ENCODE measurements around the gene ATAD2B. TPM values are rescaled to one million over a fixed set of nuclear protein-coding genes. Genes with fewer than 3 reads are reported as not detected.
"Not testable (repeated sequence)": the region's sequence is repeated elsewhere in the genome, so short reads cannot be mapped to it uniquely, and the experiment has no call there.

Gene ATAD2B
- total and polyA plus RNA-seq, 12 donors, result 3.4 to 26.7 (median 13.8) TPM

DNA sequence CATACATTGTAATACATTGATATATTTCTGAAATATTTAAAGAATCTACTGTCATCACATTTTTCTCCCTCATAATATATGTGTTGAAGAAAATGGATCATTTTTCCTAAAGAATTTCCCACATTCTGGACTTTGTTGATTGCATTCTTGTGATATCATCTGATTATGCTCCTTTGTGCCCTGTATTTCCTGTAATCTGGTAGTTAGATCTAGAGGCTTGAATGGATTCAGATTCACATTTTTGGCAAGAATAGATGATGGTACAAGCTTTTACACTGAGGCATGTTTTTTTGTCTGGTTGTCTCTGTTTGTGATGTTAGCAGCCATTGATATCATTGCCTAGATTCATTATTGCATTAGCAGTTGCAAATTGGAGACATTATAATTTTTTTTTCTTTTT lies 26.7 kb upstream of the ATAD2B start:
- no peaks in the 10 kb centered on the region for H3K36me3 ChIP-seq (replicated peaks in 1 of 2)
- no peak overlapping the region for H3K4me3 ChIP-seq
- TF ChIP-seq, protein P1, sequence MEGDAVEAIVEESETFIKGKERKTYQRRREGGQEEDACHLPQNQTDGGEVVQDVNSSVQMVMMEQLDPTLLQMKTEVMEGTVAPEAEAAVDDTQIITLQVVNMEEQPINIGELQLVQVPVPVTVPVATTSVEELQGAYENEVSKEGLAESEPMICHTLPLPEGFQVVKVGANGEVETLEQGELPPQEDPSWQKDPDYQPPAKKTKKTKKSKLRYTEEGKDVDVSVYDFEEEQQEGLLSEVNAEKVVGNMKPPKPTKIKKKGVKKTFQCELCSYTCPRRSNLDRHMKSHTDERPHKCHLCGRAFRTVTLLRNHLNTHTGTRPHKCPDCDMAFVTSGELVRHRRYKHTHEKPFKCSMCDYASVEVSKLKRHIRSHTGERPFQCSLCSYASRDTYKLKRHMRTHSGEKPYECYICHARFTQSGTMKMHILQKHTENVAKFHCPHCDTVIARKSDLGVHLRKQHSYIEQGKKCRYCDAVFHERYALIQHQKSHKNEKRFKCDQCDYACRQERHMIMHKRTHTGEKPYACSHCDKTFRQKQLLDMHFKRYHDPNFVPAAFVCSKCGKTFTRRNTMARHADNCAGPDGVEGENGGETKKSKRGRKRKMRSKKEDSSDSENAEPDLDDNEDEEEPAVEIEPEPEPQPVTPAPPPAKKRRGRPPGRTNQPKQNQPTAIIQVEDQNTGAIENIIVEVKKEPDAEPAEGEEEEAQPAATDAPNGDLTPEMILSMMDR (IDR thresholded peaks at IDR 0.05), result no peak
- TF ChIP-seq POLR2A (IDR thresholded peaks at IDR 0.05), result no peak
- H3K9me3 ChIP-seq (replicated peaks in 1 of 3), result no peaks in the 10 kb centered on the region
- no peaks in the 10 kb centered on the region for H3K27me3 ChIP-seq
- intact Hi-C loops (cut with DNase I), result no loop called here
- no peak for DNase-seq
- no peak overlapping the region for H3K27ac ChIP-seq
- H3K4me1 ChIP-seq (replicated peaks in 1 of 2), result no peaks in the 10 kb centered on the region

DNA sequence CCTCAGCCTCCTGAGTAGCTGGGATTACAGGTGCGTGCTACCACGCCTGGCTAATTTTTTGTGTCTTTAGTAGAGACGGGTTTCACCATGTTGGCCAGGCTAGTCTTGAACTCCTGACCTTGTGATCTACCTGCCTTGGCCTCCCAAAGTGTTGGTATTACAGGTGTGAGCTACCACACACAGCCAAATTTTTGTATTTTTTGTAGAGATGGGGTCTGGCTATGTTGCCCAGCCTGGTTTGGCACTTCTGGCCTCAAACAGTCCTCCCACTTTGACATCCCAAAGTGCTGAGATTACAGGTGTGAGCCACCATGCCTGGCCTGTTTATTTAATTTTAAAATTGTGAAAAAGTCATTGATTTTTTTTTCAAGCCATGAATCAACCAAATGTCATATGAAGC lies 25.6 kb upstream of the ATAD2B start:
- H3K9me3 ChIP-seq (replicated peaks in 1 of 3); H3K4me1 ChIP-seq (replicated peaks in 1 of 2); H3K27ac ChIP-seq; DNase-seq; H3K4me3 ChIP-seq; H3K27me3 ChIP-seq; intact Hi-C loops (cut with DNase I); H3K36me3 ChIP-seq (replicated peaks in 1 of 2): not testable (repeated sequence)
- WGBS, 4 donors, result 97 to 99% (median 98%) methylated on average over 3 of the region's 3 CpGs

DNA sequence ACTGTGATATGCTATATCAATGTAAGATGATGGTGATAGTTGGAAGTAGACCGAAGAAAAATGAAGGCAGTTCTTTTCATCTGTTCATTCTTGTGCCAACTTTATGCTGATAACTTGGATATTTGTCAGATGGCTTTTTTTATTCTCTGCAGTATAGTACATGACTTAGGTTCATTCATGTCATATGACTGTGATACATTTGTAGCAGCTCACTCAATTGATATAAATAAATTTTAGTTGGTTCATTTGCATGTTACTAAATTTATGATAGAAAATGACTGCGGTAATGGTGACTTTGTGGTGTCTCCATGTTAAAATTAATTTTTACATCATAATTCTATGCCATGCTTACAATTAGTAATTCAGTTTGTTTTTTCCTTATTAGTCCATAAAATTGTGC lies 20.4 kb upstream of the ATAD2B start:
- Histone ChIP-seq H3K4me1 (replicated peaks in 1 of 2) (peaks cover 7 to 12% of the 10 kb centered on the region in 2 donors), H3K27ac (no peak overlapping the region), H3K9me3 (replicated peaks in 1 of 3) (no peaks in the 10 kb centered on the region), H3K36me3 (replicated peaks in 1 of 2) (no peaks in the 10 kb centered on the region), H3K4me3 (no peak overlapping the region), H3K27me3 (no peaks in the 10 kb centered on the region)
- no peak for TF ChIP-seq POLR2A (IDR thresholded peaks at IDR 0.05)
- TF ChIP-seq, protein P1 (IDR thresholded peaks at IDR 0.05), result no peak
- intact Hi-C loops (cut with DNase I), result no loop called here
- DNase-seq, result no peak
- WGBS, 4 donors, result 86 to 92% (median 89%) methylated on average over 2 of the region's 2 CpGs

DNA sequence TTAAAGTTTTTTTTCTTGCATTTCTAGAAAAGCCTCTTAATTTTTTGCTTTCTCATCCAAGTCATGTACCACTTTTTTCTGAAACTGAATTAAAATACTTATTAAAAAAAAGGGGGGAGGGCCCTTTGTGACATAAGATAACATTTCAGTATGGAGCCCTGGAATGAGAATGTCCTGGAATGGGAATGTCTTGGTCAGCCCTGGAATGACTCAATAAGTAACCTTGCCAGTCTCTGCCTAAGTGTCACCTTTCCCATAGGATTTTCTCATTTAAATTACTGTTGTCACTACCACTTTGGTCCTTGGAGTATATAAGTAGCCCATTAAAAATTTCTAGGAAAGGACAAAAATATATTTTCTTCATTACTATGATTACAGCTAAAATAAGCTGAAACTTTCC lies 18.1 kb upstream of the ATAD2B start:
- TF ChIP-seq, protein P1 (IDR thresholded peaks at IDR 0.05), result no peak
- no peak for TF ChIP-seq POLR2A (IDR thresholded peaks at IDR 0.05)
- intact Hi-C loops (cut with DNase I), result no loop called here
- Histone ChIP-seq H3K4me3 (no peak overlapping the region), H3K9me3 (replicated peaks in 1 of 3) (no peaks in the 10 kb centered on the region), H3K27ac (no peak overlapping the region), H3K36me3 (replicated peaks in 1 of 2) (no peaks in the 10 kb centered on the region), H3K4me1 (replicated peaks in 1 of 2) (peaks cover 20% of the 10 kb centered on the region in 2 donors), H3K27me3 (no peaks in the 10 kb centered on the region)
- DNase-seq, result no peak

DNA sequence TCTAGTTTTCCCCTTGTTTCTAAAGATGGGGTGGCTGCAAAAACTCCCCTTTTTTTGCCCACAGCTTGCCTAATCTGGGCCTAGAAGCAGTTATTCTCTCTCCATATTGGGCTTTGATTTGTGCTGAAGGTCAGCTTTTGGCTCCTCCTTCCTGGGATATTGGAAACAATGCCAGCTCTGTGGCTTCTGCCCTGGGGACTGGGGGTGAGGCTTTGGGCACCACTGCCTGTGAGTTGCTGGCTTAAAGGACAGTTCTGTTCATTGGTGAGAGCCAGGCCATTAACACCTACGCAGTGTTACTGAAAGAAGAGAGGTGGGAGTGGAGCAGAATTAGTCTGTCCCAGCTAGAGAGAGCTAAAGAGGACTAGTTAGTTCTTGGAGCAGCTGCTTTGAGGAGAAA lies 17.6 kb upstream of the ATAD2B start:
- 86 to 97% (median 95%) methylated on average over 1 of the region's 1 CpG for WGBS, 4 donors
- no peaks in the 10 kb centered on the region for H3K36me3 ChIP-seq (replicated peaks in 1 of 2)
- TF ChIP-seq POLR2A (IDR thresholded peaks at IDR 0.05), result no peak
- TF ChIP-seq, protein P1 (IDR thresholded peaks at IDR 0.05), result no peak
- no peak overlapping the region for H3K27ac ChIP-seq
- H3K27me3 ChIP-seq, result no peaks in the 10 kb centered on the region
- DNase-seq, result peak in 5 of 7 donors; percentile 37 to 53 (median 40)
- intact Hi-C loops (cut with DNase I), result no loop called here
- no peaks in the 10 kb centered on the region for H3K9me3 ChIP-seq (replicated peaks in 1 of 3)
- H3K4me1 ChIP-seq (replicated peaks in 1 of 2), result peaks cover 20 to 22% of the 10 kb centered on the region in 2 donors
- no peak overlapping the region for H3K4me3 ChIP-seq
